ENCODE measurements around the gene MET. TPM values are rescaled to one million over a fixed set of nuclear protein-coding genes. Genes with fewer than 3 reads are reported as not detected.
"Not testable (repeated sequence)": the region's sequence is repeated elsewhere in the genome, so short reads cannot be mapped to it uniquely, and the experiment has no call there.

The MET gene
- total RNA-seq, 1 donor from 2014 or later: 34.2 TPM

DNA sequence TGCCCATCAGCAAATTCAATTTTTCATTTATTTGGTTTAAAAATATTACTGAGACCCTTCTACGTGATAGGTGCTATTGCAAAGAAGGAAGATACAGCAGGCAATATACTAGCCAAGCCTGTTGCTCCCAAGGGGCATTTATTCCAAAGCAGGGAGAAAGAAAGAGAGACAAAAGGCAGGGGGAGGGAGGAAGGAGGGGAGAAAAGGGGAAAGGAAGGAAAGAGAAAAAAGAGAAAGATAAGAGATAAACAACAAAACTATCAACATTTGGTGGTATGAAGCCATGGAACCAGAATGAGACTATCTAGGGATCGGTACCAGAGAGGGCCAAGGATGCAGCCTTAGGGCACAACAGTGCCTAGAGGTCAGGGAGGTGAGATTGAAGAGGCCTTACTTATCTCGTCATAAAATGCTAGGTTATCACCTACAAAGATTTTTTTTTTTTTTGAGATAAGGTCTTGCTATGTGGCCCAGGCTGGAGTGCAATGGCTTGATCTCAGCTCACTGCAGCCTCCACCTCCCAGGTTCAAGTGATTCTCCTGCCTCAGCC, 135.1 kb downstream of the MET start:
- TF ChIP-seq, protein P1, sequence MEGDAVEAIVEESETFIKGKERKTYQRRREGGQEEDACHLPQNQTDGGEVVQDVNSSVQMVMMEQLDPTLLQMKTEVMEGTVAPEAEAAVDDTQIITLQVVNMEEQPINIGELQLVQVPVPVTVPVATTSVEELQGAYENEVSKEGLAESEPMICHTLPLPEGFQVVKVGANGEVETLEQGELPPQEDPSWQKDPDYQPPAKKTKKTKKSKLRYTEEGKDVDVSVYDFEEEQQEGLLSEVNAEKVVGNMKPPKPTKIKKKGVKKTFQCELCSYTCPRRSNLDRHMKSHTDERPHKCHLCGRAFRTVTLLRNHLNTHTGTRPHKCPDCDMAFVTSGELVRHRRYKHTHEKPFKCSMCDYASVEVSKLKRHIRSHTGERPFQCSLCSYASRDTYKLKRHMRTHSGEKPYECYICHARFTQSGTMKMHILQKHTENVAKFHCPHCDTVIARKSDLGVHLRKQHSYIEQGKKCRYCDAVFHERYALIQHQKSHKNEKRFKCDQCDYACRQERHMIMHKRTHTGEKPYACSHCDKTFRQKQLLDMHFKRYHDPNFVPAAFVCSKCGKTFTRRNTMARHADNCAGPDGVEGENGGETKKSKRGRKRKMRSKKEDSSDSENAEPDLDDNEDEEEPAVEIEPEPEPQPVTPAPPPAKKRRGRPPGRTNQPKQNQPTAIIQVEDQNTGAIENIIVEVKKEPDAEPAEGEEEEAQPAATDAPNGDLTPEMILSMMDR (conservative IDR thresholded peaks at IDR 0.05): no peak
- no peak for DNase-seq (ENCODE audit: extremely low spot score, unreplicated experiment)
- Mint-ChIP-seq H3K4me1 (ENCODE audit: unreplicated experiment) (peaks cover 58% of the 10 kb centered on the region), H3K9me3 (no peaks in the 10 kb centered on the region), H3K4me3 (no peak overlapping the region), H3K27ac (no peak overlapping the region), H3K36me3 (no peaks in the 10 kb centered on the region), H3K27me3 (no peaks in the 10 kb centered on the region)

DNA sequence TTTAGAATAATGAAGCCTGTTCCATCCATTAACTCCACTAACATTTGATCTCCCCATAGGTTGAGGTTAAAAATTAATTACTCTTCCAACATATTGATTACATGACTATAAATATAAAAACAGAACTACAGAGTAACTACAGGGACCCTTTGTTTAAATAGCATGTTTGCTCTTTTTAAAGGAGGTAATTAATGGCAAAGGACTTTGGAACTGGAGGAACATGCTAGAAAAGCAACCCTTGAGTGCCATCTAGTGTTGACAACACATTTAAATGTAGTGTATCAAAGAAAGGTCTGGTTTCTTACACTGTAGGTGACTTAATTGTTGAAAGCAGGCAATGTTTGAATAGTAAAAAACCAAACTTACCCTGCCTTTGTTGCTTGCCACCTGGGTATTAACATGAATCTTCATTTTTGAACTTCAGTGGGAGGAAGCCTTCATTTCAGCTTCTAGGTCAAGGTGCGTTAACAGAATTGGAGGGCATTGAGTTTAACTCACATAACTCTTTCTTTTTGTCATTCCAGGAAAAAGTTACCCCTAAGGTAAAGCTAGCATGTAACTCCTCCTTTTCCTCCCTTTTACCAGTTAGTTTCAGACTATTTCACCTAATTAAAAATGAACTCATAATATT, 137.8 kb downstream of the MET start:
- H3K4me1 Mint-ChIP-seq (ENCODE audit: unreplicated experiment): peaks cover 46% of the 10 kb centered on the region
- peak overlapping the region; percentile 48 for H3K4me3 Mint-ChIP-seq
- TF ChIP-seq, protein P1 (conservative IDR thresholded peaks at IDR 0.05): peak; percentile 88
- no peak for DNase-seq (ENCODE audit: extremely low spot score, unreplicated experiment)
- H3K9me3 Mint-ChIP-seq: no peaks in the 10 kb centered on the region
- no peaks in the 10 kb centered on the region for H3K36me3 Mint-ChIP-seq
- no peaks in the 10 kb centered on the region for H3K27me3 Mint-ChIP-seq
- peak overlapping the region; percentile 75 for H3K27ac Mint-ChIP-seq

DNA sequence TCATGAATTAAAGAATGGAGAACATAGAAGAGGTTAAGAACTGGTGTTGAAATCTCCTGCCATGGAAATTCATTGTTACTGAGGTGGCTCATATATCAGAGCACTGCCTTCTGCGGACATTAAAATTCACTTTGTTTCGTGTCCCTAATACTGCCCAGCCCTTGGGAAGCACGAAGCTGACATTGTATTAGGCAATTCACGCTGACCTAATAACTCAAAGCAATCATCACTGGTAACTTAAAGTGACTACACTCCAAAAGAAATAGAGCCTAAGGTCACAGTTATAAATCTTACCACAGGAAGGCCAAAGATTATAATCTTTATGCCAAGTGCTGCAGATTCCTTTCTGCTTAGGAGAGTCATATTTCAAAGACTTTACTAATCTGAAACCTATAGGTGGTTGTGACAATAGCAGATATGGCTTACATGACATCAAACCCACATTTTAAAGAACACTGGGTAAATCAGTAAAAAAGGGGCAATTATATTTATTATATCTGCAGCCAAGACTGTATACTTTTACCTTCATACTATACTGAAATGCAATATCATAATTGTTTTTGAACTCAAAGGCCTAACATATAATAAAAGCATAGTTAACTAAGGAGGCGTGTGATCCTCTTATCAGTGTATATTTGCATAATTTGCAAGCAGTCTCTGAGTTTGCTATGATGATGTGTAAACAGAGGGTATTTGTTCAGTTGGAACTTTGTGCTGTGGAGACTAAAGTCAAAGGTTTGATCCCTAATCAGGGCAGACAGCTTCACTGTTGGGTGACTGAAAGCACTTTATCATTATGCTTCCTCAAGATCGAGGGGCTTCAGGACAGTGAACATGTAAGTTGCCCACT, 138.5 kb downstream of the MET start:
- peak overlapping the region; percentile 48 for H3K4me3 Mint-ChIP-seq
- peaks cover 46% of the 10 kb centered on the region for H3K4me1 Mint-ChIP-seq (ENCODE audit: unreplicated experiment)
- no peaks in the 10 kb centered on the region for H3K36me3 Mint-ChIP-seq
- H3K9me3 Mint-ChIP-seq: no peaks in the 10 kb centered on the region
- H3K27me3 Mint-ChIP-seq: no peaks in the 10 kb centered on the region
- H3K27ac Mint-ChIP-seq: peak overlapping the region; percentile 75
- DNase-seq (ENCODE audit: extremely low spot score, unreplicated experiment): no peak
- TF ChIP-seq, protein P1 (conservative IDR thresholded peaks at IDR 0.05): no peak

DNA sequence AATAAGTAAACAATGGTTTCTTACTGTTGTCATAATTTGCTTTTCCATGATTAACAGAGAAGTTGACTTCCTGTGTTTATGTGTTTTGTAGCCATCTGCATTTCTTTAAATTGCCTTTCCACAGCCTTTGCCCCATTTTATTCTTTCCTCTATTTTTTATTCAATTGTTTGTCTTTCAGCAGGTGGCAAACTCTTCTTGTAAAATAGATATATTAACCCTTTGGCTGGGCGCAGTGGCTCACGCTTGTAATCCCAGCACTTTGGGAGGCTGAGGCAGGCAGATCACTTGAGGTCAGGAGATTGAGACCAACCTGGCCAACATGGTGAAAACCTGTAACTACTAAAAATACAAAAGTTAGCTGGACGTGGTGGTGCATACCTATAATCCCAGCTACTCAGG, 139.8 kb downstream of the MET start:
- H3K4me1 Mint-ChIP-seq (ENCODE audit: unreplicated experiment): peaks cover 43% of the 10 kb centered on the region
- DNase-seq (ENCODE audit: extremely low spot score, unreplicated experiment): no peak
- no peaks in the 10 kb centered on the region for H3K9me3 Mint-ChIP-seq
- H3K27me3 Mint-ChIP-seq: no peaks in the 10 kb centered on the region
- no peak overlapping the region for H3K27ac Mint-ChIP-seq
- H3K36me3 Mint-ChIP-seq: no peaks in the 10 kb centered on the region
- TF ChIP-seq, protein P1 (conservative IDR thresholded peaks at IDR 0.05): no peak
- H3K4me3 Mint-ChIP-seq: no peak overlapping the region

DNA sequence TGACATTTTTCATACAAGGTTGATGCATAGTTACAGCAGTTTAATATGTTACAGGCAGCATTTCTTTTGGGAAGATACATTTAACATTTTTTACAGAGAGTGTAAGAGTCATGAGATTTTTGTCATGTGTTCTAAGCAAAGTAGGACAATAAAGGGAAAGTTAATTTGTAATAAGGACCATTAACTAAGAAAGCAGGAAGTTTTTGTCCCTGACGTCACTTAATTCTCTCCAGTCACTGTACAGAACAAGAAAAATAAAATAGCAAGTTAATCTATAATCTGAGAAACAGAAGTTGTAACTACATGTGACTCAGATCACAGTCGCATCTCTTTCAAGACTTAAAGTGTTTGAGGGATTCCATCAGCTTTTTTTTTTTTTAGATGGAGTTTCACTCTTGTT, 140.9 kb downstream of the MET start:
- Mint-ChIP-seq H3K9me3 (no peaks in the 10 kb centered on the region), H3K4me3 (no peak overlapping the region), H3K36me3 (no peaks in the 10 kb centered on the region), H3K27ac (peak overlapping the region; percentile 24), H3K27me3 (no peaks in the 10 kb centered on the region), H3K4me1 (ENCODE audit: unreplicated experiment) (peaks cover 41% of the 10 kb centered on the region)
- no peak for DNase-seq (ENCODE audit: extremely low spot score, unreplicated experiment)
- TF ChIP-seq, protein P1 (conservative IDR thresholded peaks at IDR 0.05): no peak

DNA sequence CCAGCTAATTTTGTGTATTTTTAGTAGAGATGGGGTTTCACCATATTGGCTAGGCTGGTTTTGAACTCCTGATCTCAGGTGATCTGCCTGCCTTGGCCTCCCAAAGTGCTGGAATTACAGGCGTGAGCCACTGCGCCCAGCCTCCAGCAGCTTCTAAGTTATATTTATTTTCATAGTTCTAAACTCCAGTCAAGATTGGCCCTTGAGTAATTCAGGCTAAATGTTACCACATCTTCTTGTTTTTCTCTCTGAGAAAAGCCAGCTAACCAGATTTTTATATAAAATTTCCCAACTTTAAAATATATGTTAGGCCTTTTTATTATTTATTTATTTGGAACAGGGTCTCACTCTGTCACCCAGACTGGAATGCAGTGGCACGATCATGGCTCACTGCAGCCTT, 141.4 kb downstream of the MET start:
- not testable (repeated sequence) for H3K4me3 Mint-ChIP-seq; H3K36me3 Mint-ChIP-seq; DNase-seq (ENCODE audit: extremely low spot score, unreplicated experiment); H3K27me3 Mint-ChIP-seq; H3K27ac Mint-ChIP-seq; H3K9me3 Mint-ChIP-seq
- peaks cover 36% of the 10 kb centered on the region for H3K4me1 Mint-ChIP-seq (ENCODE audit: unreplicated experiment)

Data from type B pancreatic cell (in vitro differentiated cells).